ENCODE data around the gene VOPP1. TPM values are rescaled to one million over a fixed set of nuclear protein-coding genes. Genes with fewer than 3 reads are reported as not detected.
"Not testable (repeated sequence)": the region's sequence is repeated elsewhere in the genome, so short reads cannot be mapped to it uniquely, and the experiment has no call there.

The VOPP1 gene, protein sequence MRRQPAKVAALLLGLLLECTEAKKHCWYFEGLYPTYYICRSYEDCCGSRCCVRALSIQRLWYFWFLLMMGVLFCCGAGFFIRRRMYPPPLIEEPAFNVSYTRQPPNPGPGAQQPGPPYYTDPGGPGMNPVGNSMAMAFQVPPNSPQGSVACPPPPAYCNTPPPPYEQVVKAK
- 53.7 TPM for total RNA-seq
- long read RNA-seq, transcript VOPP1-201 (5 exons, 2,962 nt): major isoform, 112 of 154 reads
- long read RNA-seq, partial matches to known transcripts: 3 of 154 reads
- long read RNA-seq, other reads (novel, unspliced or antisense): 39 of 154 reads

DNA sequence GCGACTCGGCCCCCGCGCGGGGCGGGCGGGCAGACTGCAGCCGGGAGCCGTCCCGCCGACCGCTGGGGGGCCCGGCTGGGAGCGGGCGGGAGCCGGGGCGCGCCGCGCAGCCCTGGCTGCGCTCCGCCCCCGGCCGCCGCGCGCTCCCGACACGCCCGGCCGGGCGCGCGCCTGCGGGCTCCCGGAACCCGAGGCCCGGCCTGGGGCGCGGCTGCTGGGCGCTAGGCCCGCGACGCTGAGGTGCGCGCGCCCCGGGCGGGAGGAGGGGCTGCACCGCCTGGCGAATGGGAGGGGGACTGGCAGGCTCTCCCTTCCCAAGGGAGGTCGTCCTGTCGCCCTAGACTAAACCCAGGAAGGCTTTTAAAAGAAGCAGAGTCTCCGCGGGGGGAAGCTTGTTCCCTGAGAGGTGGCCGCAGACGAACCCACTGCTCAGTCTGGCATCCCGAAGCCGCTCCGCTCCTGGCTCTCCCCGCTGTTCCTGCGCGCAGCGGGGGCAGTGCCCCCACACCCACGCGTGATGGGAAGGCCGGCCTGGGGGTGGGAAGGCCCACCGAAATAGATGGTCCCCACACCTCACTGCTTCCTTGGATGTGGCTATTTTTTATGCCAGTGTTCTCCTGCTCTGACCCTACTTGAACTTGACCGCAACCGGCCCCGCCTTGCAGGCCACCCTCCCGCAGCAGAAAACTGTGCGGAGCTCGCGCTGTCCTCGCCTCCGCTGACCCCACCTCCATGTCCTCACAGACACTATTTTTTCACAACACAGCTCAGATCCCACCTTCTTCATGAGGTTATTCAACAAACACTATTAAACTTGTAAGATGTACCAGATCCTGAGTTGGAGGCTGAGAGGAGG lies at the start of gene VOPP1:
VOPP1 (minus strand) TSS at position 125 of the 856 bp plus-strand sequence. CDS start 178 bp downstream, outside the sequence.
- TF ChIP-seq CTCF (IDR thresholded peaks at IDR 0.05): no peak
- Histone ChIP-seq H3K36me3 (no peaks in the 10 kb centered on the region), H3K4me3 (peak within 1 kb of the TSS; percentile 96), H3K4me1 (peaks cover 34% of the 10 kb centered on the region), H3K9me3 (no peaks in the 10 kb centered on the region), H3K27me3 (no peaks in the 10 kb centered on the region), H3K27ac (peak within 1 kb of the TSS; percentile 85)
- peak; percentile 83 for DNase-seq
- peak; percentile 91 for ATAC-seq
- intact Hi-C loops (cut with DNase I): no loop called here

DNA sequence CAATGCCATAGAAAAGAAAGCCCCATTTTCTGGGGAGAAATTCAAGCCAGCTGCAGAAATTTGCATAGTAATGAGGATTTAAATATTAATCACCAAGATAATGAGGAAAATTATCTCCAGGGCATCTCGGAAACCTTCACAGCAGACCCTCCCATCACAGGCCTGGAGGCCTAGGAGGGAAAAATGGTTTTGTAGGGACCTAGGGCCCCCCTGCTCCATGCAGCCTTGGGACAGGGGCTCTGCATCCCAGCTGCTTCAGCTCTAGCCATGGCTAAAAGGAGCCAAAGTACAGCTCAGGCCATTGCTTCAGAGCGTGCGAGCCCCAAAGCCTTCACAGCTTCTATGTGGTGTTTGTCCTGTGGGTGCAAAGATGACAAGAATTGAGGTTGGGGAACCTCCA lies 46.6 kb upstream of the VOPP1 start:
- H3K36me3 ChIP-seq: no peaks in the 10 kb centered on the region
- ATAC-seq: no peak
- no peaks in the 10 kb centered on the region for H3K27me3 ChIP-seq
- H3K4me1 ChIP-seq: no peaks in the 10 kb centered on the region
- no peak for DNase-seq
- no peaks in the 10 kb centered on the region for H3K9me3 ChIP-seq
- H3K27ac ChIP-seq: no peak overlapping the region
- H3K4me3 ChIP-seq: no peak overlapping the region
- intact Hi-C loops (cut with DNase I): no loop called here
- TF ChIP-seq CTCF (IDR thresholded peaks at IDR 0.05): no peak

DNA sequence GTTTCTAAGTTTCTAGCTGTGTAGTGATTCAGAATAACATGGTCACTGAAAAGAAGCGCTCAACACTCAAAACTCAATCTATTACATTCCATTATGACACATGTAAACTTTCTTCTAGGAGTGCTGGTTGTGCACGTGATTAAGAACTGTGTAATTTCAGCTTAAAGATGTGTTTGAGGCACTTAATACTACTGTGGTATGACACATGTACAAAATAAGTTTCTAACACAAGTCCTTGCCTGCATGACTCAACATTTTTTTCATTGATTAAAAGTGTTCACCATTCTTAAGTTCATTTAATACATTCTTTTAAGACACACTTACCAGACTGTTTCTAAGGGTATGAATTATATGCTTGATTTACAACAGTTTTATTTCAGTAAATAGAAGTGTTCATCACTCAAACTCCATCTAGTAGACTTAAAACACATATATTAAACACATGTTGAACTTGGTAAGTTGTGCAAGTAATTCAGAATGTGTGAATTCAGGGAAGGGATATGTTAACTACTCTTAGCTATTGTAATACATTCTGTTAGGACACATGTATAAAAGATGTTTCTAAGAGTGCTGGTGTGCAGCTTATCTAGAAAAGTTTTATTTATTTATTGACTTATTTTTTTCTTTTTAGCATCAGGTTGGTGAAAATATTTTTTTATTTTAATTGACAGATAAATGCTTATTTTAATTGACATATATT lies 42.2 kb upstream of the VOPP1 start:
- H3K27me3 ChIP-seq; H3K36me3 ChIP-seq; H3K4me3 ChIP-seq; H3K9me3 ChIP-seq; intact Hi-C loops (cut with DNase I); H3K27ac ChIP-seq; H3K4me1 ChIP-seq; ATAC-seq; DNase-seq: not testable (repeated sequence)

DNA sequence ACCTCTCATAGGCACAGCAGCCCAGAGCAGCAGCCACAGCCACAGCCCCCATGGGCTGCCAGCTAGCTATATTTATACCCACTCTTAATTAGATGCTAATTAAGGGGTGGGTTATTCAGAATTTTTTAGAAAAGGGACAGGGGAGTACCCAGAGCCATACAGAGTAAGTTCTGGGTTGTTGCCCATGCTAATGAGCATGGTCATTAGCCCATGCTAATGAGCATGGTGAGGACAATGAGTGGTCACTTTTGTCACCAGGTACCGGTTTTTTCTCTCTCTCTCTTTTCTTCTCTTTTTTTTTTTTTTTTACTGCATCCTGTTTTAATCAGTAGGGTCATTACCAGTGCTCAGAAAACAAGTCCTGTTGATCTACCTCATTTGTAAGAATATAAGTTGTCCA lies 37.4 kb upstream of the VOPP1 start:
- H3K4me1 ChIP-seq; H3K36me3 ChIP-seq; H3K4me3 ChIP-seq; DNase-seq; ATAC-seq; H3K27ac ChIP-seq; H3K9me3 ChIP-seq; intact Hi-C loops (cut with DNase I); H3K27me3 ChIP-seq: not testable (repeated sequence)

DNA sequence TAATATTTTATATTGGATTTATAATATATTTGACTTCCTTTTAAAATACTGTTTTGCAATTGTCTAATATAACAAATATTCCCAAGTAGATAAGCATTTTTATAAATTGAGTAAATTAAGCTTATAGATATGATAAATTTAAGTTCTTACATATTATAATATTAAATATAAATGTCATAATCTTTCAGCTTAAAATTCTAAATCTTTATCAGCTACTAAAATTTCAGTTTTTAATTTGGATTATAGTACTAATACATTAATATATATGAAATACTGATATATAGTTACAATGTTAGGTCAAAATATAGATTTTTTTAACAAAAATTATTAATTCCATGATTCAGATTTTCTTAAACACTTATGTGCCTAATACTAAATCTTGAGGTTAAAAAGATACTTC lies 33.4 kb upstream of the VOPP1 start:
- H3K9me3 ChIP-seq; DNase-seq; ATAC-seq; H3K4me1 ChIP-seq; H3K27me3 ChIP-seq; H3K36me3 ChIP-seq; H3K4me3 ChIP-seq; intact Hi-C loops (cut with DNase I); H3K27ac ChIP-seq: not testable (repeated sequence)

- ATAC-seq; H3K36me3 ChIP-seq; H3K4me1 ChIP-seq; intact Hi-C loops (cut with DNase I); H3K9me3 ChIP-seq; H3K4me3 ChIP-seq; H3K27me3 ChIP-seq; H3K27ac ChIP-seq; DNase-seq: not testable (repeated sequence)
- TF ChIP-seq CTCF (IDR thresholded peaks at IDR 0.05): peak; percentile 44
Observed at GRCh38 chr7:55597944-55598499, 25.7 kb upstream of the VOPP1 start.

GRCh38 chr7:55597214-55597739 lies 25.0 kb upstream of the VOPP1 start:
- H3K9me3 ChIP-seq; ATAC-seq; intact Hi-C loops (cut with DNase I); H3K36me3 ChIP-seq; H3K4me1 ChIP-seq; H3K4me3 ChIP-seq; H3K27ac ChIP-seq; H3K27me3 ChIP-seq; DNase-seq: not testable (repeated sequence)
